HepG2 (cell line): ENCODE data around the gene KCNK10. TPM values are rescaled to one million over a fixed set of nuclear protein-coding genes. Genes with fewer than 3 reads are reported as not detected.

Experiments used
- ATAC-seq: fragments of 200-7000 bp; cut with Tn5 transposase; 3 replicates; pipeline ENCODE4 v1.9.1; 2020; ENCODE audit warnings: mild to moderate bottlenecking, moderate library complexity
- BruUV-seq: library from RNA; stranded (reverse); fragments of 400-500 nt; replicated peaks from 2 replicates; lab custom pipeline; 2021; lab: Mats Ljungman, UMichigan
- CTCF ChIA-PET: fragments of 300-600 bp; formaldehyde crosslinking; extraction: SDS; loops from one replicate; lab custom pipeline; 2021; ENCODE audit warnings: low total read pairs, inconsistent platforms, low intra/inter-chr PET ratio; lab: Yijun Ruan, JAX
- POLR2A ChIA-PET: fragments of 350-600 bp; sonication (Branson Sonifier 250); formaldehyde crosslinking; loops from one replicate; lab custom pipeline; 2020; ENCODE audit warnings: antibody characterized with exemption, inconsistent platforms; lab: Yijun Ruan, JAX
- DNase-seq: peaks from one replicate; pipeline ENCODE4 v3.0.0-alpha.2; 2015; ENCODE audit warnings: low spot score
- FAIRE-seq: peaks from 3 replicates; lab custom pipeline; 2011; peaks lifted over from hg19 to GRCh38; lab: Jason Lieb, UNC
- H2AFZ ChIP-seq: one replicate; pipeline ENCODE4 v1.6.1; 2011; ENCODE audit warnings: low read length, inconsistent platforms
- H3K27ac ChIP-seq: fragments of 300-600 bp; 3 replicates; pipeline ENCODE4 v1.8.0; 2011; ENCODE audit warnings: mixed run types, mild to moderate bottlenecking, mixed read lengths, low read length, inconsistent platforms; ENCODE audit not compliant: insufficient read depth; ENCODE audit errors: extremely low read length
- H3K27me3 ChIP-seq, 2 experiments: fragments of 200-600 bp in 1 of 2; 2 replicates in 1 of 2; 3 replicates in 1 of 2; pipeline versions ENCODE4 v1.6.0 to v1.8.0; 2011; ENCODE audit warnings: low read length in 2 of 2, mild to moderate bottlenecking in 2 of 2, moderate library complexity in 2 of 2, inconsistent platforms in 1 of 2; ENCODE audit not compliant: insufficient read depth in 2 of 2, control insufficient read depth in 1 of 2
- H3K36me3 ChIP-seq, 2 experiments: fragments of 200-600 bp in 1 of 2; replicated peaks in 1 of 2; 2 replicates in 1 of 2; 3 replicates in 1 of 2; pipeline versions ENCODE4 v1.5.1 to v1.8.0; 2011; ENCODE audit warnings: low read length in 2 of 2, inconsistent platforms in 1 of 2; ENCODE audit not compliant: insufficient read depth in 2 of 2, control insufficient read depth in 1 of 2
- H3K4me1 ChIP-seq: 2 replicates; pipeline ENCODE4 v1.5.1; 2012; ENCODE audit warnings: low read length, inconsistent platforms; ENCODE audit not compliant: insufficient read depth
- H3K4me2 ChIP-seq: 2 replicates; pipeline ENCODE4 v1.6.0; 2011; ENCODE audit warnings: low read depth, low read length, inconsistent platforms
- H3K4me3 ChIP-seq, 3 experiments: fragments of 200-600 bp in 1 of 3; sonication (generic), shearing (Covaris generic) in 1 of 3; replicated peaks in 1 of 3; 2 replicates each; pipeline ENCODE4 v1.5.1; 2011 to 2016; ENCODE audit warnings: low read length in 3 of 3, inconsistent platforms in 2 of 3, low read depth in 2 of 3, mild to moderate bottlenecking in 2 of 3, control low read depth in 1 of 3, mixed read lengths in 1 of 3; ENCODE audit not compliant: insufficient read depth in 1 of 3
- H3K79me2 ChIP-seq: one replicate; pipeline ENCODE4 v1.6.1; 2011; ENCODE audit warnings: low read length, inconsistent platforms; ENCODE audit not compliant: insufficient read depth
- H3K9ac ChIP-seq: 2 replicates; pipeline ENCODE4 v1.6.0; 2011; ENCODE audit warnings: mild to moderate bottlenecking, low read depth, low read length, inconsistent platforms; ENCODE audit not compliant: insufficient read depth
- H3K9me3 ChIP-seq: 2 replicates; pipeline ENCODE4 v1.5.1; 2012; ENCODE audit warnings: mild to moderate bottlenecking, low read length
- H4K20me1 ChIP-seq: 2 replicates; pipeline ENCODE4 v1.6.0; 2011; ENCODE audit warnings: inconsistent platforms, mild to moderate bottlenecking, low read length, moderate library complexity; ENCODE audit not compliant: insufficient read depth
- CAMTA2 ChIP-seq: sonication (generic); formaldehyde crosslinking; IDR thresholded peaks from 2 replicates; pipeline ENCODE4 v1.4.0; 2020; ENCODE audit warnings: mild to moderate bottlenecking, missing genetic modification reagents, borderline replicate concordance
- CHCHD3 ChIP-seq: sonication (generic); formaldehyde crosslinking; IDR thresholded peaks from 2 replicates; pipeline ENCODE4 v1.8.0; 2022; ENCODE audit warnings: mild to moderate bottlenecking, missing genetic modification reagents, moderate library complexity
- GPN1 ChIP-seq: sonication (generic); formaldehyde crosslinking; IDR thresholded peaks from 2 replicates; pipeline ENCODE4 v1.5.1; 2020; ENCODE audit warnings: missing genetic modification reagents, borderline replicate concordance
- HMG20A ChIP-seq: IDR thresholded peaks from 2 replicates; pipeline ENCODE4 v1.6.1; 2016; ENCODE audit warnings: borderline replicate concordance
- MAZ ChIP-seq, 2 experiments: sonication (generic) in 1 of 2; formaldehyde crosslinking in 1 of 2; IDR thresholded peaks; 2 replicates each; pipeline versions ENCODE4 v1.5.0 to v1.6.1; 2012 to 2020; ENCODE audit warnings: low read depth in 2 of 2, mild to moderate bottlenecking in 2 of 2, borderline replicate concordance in 1 of 2, improper control_type of control experiment in 1 of 2, low read length in 1 of 2, missing genetic modification reagents in 1 of 2, moderate library complexity in 1 of 2
- MIER2 ChIP-seq: IDR thresholded peaks from 2 replicates; pipeline ENCODE4 v1.6.1; 2016; ENCODE audit warnings: missing biosample characterization, missing genetic modification reagents
- RAD21 ChIP-seq: fragments of 450-650 bp; formaldehyde crosslinking; IDR thresholded peaks from 2 replicates; pipeline ENCODE4 v1.5.0; 2020; ENCODE audit warnings: mild to moderate bottlenecking
- TBL1XR1 ChIP-seq: fragments of 150-350 bp; IDR thresholded peaks from 2 replicates; pipeline ENCODE4 v1.6.1; 2014; ENCODE audit warnings: borderline replicate concordance, low read length; ENCODE audit not compliant: partially characterized antibody
- TBX2 ChIP-seq: sonication (generic); formaldehyde crosslinking; IDR thresholded peaks from 2 replicates; pipeline ENCODE4 v1.5.0; 2020; ENCODE audit warnings: missing genetic modification reagents, mild to moderate bottlenecking, borderline replicate concordance
- YEATS4 ChIP-seq: sonication (generic); formaldehyde crosslinking; IDR thresholded peaks from 2 replicates; pipeline ENCODE4 v1.4.0; 2020; ENCODE audit warnings: missing genetic modification reagents, borderline replicate concordance
- ZNF350 ChIP-seq: sonication (generic); formaldehyde crosslinking; IDR thresholded peaks from 2 replicates; pipeline ENCODE4 v1.4.0; 2020; ENCODE audit warnings: mild to moderate bottlenecking, low read depth, missing genetic modification reagents, borderline replicate concordance
- ZNF615 ChIP-seq: sonication (generic); formaldehyde crosslinking; IDR thresholded peaks from 2 replicates; pipeline ENCODE4 v1.5.0; 2020; ENCODE audit warnings: mild to moderate bottlenecking, missing genetic modification reagents, borderline replicate concordance
- ZNF678 ChIP-seq: sonication (generic); formaldehyde crosslinking; IDR thresholded peaks from 2 replicates; pipeline ENCODE4 v1.4.0; 2020; ENCODE audit warnings: mild to moderate bottlenecking, missing genetic modification reagents
- WGBS: methylation state at CpG from one replicate; pipeline ENCODE4 v1.1.6; 2017; ENCODE audit warnings: low lambda C conversion rate; 5-methylcytosine and 5-hydroxymethylcytosine counted together
- in situ Hi-C: cut with HindIII; loops from 2 replicates; pipeline ENCODE4 v1.10.0; 2017; ENCODE audit warnings: low pct_unique_long_range_greater_than_20kb; ENCODE audit not compliant: extremely low pct_ligation_motif_present
- intact Hi-C: fragments of 100-400 bp; cut with micrococcal nuclease; formaldehyde crosslinking; loops from one replicate; pipeline ENCODE4 v1.10.0; 2022; ENCODE audit not compliant: unreplicated experiment
- polyA plus RNA-seq, 8 experiments: library from polyadenylated mRNA; depleted of rRNA in 3 of 8; stranded (reverse) in 7 of 8; unstranded in 1 of 8; fragments of >200 nt; fragmentation: Illumina TruSeq in 4 of 8; extraction: Trizol in 4 of 8; gene quantifications; 2 replicates each; pipeline versions ENCODE4 v1.2.1 to v1.2.3, GENCODE V29; 2011 to 2016; ENCODE audit warnings: low read depth in 4 of 8, missing spikeins in 1 of 8, mixed read lengths in 1 of 8; ENCODE audit not compliant: insufficient read depth in 1 of 8
- total RNA-seq, 5 experiments: library from RNA; depleted of rRNA; stranded (reverse); fragments of >200 nt; fragmentation: Illumina TruSeq; extraction: Trizol; gene quantifications; 2 replicates each; pipeline ENCODE4 v1.2.3, GENCODE V29; 2016; ENCODE audit warnings: low read depth in 1 of 5

KCNK10 gene
- total and polyA plus RNA-seq, 2 of the 13 experiments (the other 11 are each of a cell fraction or from before 2014, with no cell fraction given), result not detected

GRCh38 chr14:88234442-88234841 is 88.6 kb downstream of the KCNK10 start:
- BruUV-seq, result no TSS peak
- DNase-seq, result no peak
- intact Hi-C loops, result loop anchor here (1.0 kb wide), 3 partner anchors 45 to 289 kb away; no protein-coding TSS in a partner anchor
- CTCF ChIA-PET, result interaction anchor here (1.3 to 2.2 kb wide), 3 partner anchors 45 to 289 kb away, joined by 7 to 15 read pairs (median 8); no protein-coding TSS in a partner anchor
- 88% methylated on average over 3 of the region's 4 CpGs for WGBS
- no peak overlapping the region for H3K4me3 ChIP-seq
- no peak overlapping the region for H3K4me2 ChIP-seq
- no peaks in the 10 kb centered on the region for H3K27me3 ChIP-seq
- H3K79me2 ChIP-seq, result no peaks in the 10 kb centered on the region
- no peak overlapping the region for H3K9ac ChIP-seq
- no peak overlapping the region for H3K27ac ChIP-seq
- H3K9me3 ChIP-seq, result no peaks in the 10 kb centered on the region
- TF ChIP-seq TBL1XR1, result no peak
- no peak for TF ChIP-seq GPN1 (CRISPR knock-in tag)
- no peak for TF ChIP-seq ZNF678 (CRISPR knock-in tag)
- TF ChIP-seq TBX2 (CRISPR knock-in tag), result no peak
- no peak for TF ChIP-seq MIER2 (CRISPR knock-in tag)
- no peak for TF ChIP-seq MAZ (IDR thresholded peaks at IDR 0.05; ENCODE audit: borderline replicate concordance, low read depth, low read length)
- TF ChIP-seq MAZ (CRISPR knock-in tag; IDR thresholded peaks at IDR 0.05; ENCODE audit: low read depth), result no peak
- no peak for TF ChIP-seq ZNF615 (CRISPR knock-in tag)
- TF ChIP-seq YEATS4 (CRISPR knock-in tag), result no peak
- TF ChIP-seq ZNF350 (CRISPR knock-in tag), result no peak
- TF ChIP-seq RAD21 (CRISPR knock-in tag), result no peak
- TF ChIP-seq HMG20A (CRISPR knock-in tag), result no peak
- no peak for TF ChIP-seq CAMTA2
- no peak for TF ChIP-seq CHCHD3
- TF ChIP-seq, all 625 proteins: peak for 0
- ATAC-seq, result no peak
- Histone ChIP-seq H3K36me3 (no peaks in the 10 kb centered on the region), H4K20me1 (no peaks in the 10 kb centered on the region), H2AFZ (no peak overlapping the region), H3K4me1 (no peaks in the 10 kb centered on the region)
- POLR2A ChIA-PET, result no interaction called here
- in situ Hi-C loops, result loop anchor here (5.0 kb wide), 2 partner anchors 222 to 287 kb away; no protein-coding TSS in a partner anchor
- no peak for FAIRE-seq
